Measurements from ENCODE around the gene TRPT1.
A peak's percentile ranks its signal among the peaks of the same experiment; 100 is the strongest.

TRPT1 gene, protein sequence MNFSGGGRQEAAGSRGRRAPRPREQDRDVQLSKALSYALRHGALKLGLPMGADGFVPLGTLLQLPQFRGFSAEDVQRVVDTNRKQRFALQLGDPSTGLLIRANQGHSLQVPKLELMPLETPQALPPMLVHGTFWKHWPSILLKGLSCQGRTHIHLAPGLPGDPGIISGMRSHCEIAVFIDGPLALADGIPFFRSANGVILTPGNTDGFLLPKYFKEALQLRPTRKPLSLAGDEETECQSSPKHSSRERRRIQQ

DNA sequence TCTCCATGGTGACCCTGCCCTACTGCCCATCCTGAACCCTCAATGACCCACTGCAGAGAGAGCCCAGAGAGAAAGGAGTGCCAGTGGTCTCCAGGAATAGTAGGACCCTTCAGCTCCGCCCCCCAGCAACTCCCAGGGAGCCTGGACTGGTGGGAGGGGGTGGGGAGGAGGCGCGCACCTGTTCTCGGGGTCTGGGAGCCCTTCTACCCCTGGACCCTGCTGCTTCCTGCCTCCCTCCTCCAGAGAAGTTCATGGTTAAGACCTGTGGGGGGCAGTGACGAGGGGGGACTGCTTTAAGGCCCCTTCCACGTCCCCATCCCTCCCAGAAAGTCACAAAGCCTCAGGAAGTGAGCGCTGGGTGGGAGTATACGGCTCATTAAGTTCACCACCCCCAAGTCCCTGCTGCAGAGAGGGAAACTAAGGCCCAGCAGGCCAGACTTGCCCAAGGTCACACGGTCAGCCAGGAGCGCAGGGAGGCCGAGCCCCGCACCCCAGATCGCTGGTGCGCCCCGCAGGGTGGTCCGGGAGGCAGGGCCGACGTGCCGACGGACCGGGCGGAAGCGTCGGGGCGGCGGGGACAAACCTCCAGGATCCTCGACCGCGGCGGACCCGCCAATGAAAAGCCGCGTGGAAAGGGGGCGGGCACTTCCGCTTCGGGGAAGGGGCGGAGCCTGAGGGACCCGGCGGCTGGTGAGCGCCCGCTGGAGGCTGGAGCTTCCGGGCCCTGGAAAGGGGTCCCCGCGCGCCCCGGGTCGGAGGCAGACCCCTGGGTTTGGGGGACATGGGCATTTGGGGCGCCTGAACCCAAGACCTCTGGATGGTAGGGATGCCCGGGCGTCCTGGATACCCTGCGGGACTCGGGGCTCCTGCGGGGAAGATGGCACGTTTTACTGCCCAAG, at the start of gene TRPT1, which contains the start of gene NUDT22:
TSS of gene TRPT1 (minus strand) at position 579 of the 899 bp plus-strand sequence. CDS start at position 253, 326 bp downstream.
TSS of gene NUDT22 (plus strand) at position 667 of the 899 bp plus-strand sequence. CDS start 379 bp downstream, outside the sequence.
- DNase-seq = peak; percentile 25

DNA sequence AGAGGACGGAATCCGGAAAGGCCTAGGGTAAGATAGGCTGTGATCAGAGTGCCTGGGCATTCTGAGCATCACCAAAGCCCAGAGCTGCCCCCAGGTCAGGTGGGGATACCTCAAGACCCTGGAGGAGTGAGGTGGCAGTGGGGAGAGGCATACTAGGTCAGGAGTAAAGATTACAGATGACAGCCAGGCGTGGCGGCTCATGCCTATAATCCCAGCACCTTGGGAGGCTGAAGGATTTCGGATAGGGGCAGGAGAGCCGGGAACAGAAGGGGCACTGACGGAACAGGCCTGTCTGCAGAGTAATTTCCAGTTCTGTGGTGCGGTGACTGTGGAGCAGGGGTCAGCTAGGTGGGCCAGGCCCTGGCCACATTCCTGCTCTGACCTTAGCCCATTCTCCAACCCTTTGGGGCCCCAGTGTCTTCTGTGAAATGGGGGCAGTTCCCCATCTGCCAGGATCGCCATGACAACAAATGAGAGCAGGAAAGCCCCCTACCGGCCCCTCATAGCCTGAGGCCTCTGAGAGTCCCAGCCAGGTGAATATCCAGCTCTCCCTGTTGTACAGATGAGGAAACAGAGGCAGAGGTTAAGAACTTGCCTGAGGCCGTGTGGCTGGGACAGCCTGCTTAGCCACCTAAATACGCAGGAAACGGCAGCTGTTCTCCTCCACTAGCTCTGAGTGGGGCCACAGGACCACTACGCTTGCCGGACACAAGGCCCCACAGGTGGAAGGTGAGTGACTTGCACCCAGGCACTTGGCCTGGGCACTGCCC, 49.2 kb upstream of the TRPT1 start:
- no peak for DNase-seq

DNA sequence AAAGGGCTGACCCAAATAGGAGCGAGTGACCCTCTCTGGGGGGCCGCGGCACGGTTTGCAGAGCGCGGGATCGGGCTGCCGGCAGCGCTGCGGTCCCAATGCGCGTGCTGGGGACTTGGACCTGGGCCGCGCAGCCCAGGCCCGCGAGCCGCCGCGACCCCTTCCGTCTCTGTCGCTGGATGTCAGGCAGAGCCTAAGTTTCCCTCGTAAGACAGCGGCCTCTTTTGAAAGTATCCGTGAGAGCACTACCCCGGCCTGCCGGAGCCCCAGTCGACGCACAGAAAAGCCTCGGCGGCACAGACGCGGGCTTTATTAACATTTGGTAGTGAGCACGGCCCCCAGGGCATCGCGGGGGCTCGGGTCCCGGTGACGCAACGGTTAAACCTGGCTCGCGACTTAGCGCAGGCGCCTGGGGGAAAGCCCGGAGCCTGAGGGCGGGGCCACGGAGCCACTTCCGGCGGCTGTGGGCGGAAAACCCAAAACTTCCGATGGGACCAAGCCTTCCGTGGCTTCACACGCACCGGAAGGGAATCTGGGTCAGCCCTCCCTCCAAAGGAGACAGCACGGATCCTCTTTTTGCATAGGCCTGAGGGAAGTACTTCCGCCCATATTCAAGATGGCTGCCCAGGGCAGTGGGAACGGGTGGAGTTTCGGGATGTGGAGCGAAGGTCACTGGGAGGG, 43.7 kb upstream of the TRPT1 start:
- DNase-seq = peak; percentile 98

DNA sequence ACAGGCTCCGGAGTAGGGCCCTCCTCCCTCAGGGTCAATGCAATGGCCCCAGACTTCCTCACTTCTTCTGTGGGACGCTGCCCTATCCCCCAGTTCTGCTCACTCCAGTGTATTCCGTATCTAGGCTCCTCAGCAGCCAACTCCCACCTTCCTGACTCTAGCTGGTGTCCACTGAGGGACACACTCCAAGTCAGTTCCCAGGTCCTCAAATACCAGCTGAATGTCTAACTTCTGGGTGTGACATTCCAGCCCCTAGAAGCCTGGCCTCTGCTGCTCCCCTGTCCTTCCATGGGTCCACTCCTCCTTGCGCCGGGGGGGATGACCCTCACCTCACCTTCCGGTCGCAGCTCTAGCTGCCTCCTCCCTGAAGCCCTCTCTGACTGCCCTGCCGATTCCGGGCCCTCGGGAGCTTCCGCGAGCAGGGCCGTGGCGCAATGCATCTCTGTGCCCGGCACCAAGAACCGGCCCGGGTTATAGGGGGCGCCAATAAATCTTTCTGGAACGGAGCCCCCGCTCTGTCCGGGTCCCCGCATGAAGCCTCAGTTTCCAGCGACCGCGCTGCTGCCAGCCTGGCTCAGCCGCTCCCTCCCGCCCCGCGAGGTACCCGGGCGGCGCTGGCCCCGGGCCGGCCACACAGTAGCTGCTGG, 43.0 kb upstream of the TRPT1 start:
- DNase-seq = no peak

DNA sequence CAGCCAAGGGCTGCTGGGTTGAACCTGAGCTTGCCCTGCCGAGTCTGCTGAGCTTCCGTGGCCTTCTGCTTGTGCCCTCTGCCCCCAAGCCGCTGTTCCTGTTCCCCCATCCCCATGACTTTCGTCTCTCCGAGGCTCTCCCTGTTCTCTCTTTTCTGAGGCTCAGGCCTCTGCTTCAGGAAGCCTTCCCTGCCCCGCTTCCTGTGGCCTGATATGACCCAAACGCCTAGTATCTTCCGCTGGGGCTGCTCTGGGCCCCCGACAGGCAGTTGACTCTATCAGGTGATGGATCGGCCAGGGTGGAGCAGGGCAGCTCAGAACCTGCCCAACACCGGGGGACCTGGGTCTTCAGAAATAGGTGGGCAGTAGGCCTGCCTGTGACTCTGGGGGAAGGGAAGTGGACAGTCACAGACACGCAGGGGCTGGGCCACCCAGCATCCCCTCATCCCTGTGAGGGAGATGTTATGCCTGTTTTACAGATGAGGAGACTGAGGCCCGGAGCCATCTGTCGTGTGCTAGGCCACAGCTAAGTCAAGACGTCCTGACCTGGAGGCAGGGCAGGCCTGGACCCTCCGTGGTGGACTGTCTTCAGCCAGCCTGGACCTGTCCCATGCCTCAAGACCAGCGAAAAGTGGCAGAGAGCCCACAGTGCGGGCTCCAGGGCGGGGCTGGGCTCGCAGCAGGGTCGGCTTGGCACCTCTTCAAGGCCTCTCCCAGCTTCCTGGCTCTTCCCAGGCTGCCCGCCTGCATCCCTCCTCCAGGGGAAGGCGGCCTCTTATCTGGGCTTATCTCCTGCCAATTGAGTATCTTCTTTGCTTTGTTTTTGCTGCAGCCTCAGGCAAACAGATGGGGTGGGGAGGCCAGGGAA, 42.3 kb upstream of the TRPT1 start:
- DNase-seq = no peak

DNA sequence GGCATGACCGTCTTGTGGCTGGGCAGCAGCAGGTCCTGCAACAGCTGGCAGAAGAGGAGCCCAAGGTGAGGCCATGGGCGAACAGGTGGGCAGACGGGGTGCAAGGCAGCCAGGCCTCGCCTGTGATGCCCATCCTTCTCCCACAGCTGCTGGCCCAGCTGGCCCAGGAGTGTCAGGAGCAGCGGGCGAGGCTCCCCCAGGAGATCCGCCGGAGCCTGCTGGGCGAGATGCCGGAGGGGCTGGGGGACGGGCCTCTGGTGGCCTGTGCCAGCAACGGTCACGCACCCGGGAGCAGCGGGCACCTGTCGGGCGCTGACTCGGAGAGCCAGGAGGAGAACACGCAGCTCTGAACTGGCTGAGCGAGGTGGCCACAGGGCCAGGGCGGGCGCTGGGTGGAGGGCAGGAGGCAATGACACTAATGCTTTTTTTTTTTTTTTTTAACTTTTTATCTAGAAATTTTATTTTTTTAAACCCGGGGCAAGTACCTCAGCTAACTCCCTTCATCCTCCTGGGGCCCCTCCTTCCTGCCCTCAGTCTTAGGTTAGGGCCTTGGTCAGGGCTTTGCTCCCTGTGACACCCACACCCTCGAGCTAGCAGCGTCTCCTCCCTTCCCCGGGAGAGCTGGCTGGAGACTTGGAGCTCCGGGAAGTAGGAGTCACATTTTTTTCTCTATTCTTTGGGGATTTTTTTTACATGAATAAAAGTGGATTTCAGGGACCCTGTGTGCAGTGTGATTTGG, 41.4 kb upstream of the TRPT1 start:
- DNase-seq = no peak

DNA sequence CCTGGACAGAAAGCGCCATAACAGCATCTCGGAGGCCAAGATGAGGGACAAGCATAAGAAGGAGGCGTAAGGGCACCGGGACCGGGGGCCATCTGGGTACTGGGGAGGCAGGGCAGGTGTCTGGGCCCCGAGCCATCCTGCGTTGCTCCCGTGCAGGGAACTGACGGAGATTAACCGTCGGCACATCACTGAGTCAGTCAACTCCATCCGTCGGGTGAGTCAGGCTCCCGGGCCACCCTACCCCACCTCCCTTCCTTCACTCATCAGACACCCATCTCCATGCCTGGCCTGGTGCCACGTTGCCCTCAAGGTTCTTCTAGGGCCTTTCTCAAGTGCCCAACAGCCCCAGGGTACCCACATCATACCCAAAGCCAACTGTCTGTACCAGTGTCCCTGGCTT, 40.4 kb upstream of the TRPT1 start:
- no peak for DNase-seq

DNA sequence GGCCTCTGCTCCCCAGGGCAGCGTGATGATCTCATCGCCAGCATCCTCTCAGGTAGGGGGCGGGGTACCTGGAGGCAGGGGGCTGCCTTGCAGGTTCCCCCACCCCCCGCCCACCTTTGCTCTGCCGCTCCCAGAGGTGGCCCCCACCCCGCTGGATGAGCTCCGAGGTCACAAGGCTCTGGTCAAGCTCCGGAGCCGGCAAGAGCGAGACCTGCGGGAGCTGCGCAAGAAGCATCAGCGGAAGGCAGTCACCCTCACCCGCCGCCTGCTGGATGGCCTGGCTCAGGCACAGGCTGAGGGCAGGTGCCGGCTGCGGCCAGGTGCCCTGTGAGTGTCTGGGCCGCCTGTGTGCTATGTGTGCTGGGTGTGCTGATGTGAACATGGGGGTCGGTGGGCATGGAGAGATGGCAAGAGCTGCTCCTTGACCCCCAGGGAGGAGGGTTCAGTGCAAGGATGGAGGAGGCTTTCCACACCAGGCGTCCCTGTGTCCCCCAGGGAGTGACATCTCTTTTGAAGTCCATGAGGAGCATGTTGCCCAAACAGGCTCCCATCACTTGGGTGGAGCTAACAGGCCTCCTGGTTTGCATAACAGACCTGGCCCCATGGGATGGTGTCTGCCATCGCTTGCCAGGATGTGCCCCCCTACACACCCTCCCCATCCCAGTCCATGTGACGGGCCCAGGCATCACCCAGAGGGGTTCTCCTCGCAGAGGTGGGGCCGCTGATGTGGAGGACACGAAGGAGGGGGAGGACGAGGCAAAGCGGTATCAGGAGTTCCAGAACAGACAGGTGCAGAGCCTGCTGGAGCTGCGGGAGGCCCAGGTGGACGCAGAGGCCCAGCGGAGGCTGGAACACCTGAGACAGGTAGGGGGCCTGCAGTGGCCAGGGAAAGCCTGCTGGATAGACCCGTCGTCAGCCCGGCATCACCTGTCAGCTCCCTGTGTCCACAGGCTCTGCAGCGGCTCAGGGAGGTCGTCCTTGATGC, 39.5 kb upstream of the TRPT1 start:
- no peak for DNase-seq

DNA sequence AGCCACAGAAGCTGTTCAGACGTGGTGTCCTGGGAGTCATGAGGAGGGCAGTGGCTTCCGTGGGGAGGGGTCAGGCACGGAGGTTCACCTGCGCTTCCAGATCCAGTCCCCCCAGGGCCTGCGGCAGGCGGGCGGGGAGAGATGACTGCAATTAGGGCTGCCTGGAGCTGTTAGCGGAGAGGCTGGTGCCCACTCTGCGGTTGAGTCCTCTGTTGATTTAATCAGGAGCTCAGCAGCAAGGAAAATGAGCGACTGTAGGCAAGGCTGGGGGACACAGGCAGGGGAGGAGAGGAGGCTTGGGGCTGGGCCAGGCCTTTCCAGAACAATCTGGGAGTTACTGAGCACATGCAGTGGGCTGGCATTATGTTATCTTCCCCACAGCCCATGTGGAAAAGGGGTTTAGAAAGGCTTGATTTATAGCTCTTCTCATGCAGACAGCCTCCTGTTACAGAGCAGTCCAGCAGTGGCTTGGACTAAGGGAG, 38.4 kb upstream of the TRPT1 start:
- no peak for DNase-seq

DNA sequence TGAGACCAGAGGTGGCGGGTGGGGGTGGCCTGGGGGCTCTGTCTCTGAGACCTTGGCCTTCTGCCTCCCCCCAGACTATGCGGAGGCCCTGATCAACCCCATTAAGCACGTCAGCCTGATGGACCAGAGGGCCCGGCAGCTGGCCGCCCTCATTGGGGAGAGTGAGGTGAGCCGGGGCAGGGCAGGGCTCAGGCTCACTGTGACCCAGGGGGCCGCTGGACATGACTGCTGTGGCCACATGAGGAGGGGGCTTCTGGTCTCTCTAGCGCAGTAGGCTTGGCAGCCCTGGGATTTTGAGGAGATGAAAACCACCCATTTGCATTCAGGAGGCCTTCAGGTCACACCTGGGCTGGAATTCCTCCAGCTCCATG, 37.9 kb upstream of the TRPT1 start:
- DNase-seq = no peak

DNA sequence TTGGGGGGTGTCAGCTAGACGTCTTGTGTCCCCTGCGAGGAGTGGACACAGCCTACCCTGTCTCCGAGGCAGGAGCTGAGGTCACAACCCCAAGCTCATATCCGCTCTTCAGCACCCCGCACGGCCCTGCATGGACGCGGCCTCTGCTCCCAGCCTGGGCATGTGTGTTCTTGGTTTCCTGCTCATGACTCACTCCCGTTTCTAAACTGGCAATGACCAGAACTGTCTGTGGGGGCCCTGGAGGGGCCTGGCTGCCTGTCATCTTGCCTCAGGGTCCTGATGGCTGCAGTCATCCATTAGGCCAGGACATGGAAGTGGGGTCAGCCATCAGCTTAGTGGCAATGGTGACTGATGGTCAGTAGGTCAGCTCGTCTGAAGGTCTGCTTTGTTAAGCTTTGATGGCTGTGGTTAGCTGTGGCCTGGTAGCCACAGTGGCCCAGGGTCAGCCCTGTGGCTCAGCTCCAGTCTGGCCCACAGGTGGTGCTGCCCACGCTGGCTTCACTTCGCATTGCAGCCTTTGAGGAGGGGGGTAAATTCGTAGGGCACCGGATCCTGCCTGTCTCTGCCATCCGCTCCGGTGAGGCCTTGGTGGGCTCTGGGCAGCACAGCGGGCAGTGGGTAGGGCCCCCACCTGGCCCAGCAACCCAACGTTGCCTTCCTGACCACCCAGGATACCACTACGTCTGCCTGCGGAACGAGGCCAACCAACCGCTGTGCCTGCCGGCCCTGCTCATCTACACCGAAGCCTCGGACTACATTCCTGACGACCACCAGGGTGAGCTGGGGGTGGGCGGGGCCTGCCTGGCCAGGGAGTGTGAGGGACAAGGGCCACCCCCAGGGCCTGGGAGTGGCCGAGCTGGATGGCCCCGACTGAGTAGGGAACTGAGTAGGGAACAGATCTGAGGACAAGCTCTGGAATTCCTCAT, 37.3 kb upstream of the TRPT1 start:
- DNase-seq = no peak

DNA sequence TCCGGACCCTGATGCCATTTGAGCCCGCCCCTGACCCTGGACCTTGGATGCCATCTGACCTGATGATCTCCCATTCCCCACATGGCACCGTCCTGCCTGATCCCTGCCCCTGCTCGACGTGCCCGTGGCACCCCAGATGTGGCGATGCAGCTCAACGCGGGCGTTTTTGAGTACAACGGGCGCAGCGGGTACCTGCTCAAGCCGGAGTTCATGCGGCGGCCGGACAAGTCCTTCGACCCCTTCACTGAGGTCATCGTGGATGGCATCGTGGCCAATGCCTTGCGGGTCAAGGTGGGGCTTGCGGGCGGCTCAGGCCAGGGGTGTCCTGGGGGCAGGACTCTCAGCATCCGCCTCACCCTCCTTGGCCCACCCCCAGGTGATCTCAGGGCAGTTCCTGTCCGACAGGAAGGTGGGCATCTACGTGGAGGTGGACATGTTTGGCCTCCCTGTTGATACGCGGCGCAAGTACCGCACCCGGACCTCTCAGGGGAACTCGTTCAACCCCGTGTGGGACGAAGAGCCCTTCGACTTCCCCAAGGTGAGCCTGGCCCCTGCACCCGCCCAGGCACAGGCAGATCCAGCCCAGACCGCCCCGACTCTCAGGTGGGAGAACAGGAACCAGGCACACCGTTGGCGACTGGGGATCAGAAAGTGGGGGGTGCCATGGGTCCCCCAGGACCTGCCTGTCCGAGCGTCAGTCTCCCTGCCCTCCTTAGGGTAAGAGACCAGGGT, 36.5 kb upstream of the TRPT1 start:
- no peak for DNase-seq

DNA sequence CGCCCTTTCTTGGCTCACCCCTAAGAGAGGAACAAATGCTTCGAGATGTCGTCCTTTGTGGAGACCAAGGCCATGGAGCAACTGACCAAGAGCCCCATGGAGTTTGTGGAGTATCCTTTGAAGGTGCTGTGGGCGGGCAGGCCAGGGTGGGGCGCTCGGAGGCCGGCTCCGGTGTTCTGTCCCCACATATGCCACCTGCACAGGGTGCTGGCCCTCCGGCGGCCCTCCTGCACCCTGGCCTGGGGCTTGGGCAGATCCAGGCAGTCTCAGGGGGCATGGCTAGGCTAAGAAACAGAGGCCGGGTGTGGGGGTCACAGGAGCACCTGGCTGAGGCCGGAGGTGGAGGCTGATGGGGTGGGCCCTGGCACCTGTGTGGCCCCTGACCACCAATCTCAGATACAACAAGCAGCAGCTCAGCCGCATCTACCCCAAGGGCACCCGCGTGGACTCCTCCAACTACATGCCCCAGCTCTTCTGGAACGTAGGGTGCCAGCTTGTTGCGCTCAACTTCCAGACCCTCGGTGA, 35.6 kb upstream of the TRPT1 start:
- DNase-seq = no peak

DNA sequence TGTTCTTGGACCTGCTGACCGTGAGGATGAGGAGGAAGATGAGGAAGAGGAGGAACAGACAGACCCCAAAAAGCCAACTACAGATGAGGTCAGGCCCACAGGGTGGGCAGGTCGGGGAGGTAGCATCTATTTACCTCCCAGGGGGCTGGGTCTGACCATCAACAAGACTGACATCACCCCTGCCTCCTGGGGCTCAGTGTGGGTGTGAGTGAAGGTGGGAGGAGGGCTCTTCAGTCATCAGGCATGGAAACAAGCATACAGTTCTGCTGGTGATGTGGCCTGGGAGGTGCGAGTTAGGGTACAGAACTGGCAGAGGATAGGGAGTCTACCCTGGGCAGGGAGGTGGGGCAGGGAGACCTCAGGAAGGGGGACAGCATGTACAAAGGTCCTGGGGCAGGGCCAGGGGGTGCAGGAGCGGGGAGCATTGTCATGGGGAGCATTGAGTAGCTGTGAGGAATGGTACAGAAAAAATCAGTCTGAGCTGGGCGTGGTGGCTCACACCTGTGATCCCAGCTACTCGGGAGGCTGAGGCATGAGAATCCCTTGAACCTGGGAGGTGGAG, 34.2 kb upstream of the TRPT1 start:
- DNase-seq = no peak

DNA sequence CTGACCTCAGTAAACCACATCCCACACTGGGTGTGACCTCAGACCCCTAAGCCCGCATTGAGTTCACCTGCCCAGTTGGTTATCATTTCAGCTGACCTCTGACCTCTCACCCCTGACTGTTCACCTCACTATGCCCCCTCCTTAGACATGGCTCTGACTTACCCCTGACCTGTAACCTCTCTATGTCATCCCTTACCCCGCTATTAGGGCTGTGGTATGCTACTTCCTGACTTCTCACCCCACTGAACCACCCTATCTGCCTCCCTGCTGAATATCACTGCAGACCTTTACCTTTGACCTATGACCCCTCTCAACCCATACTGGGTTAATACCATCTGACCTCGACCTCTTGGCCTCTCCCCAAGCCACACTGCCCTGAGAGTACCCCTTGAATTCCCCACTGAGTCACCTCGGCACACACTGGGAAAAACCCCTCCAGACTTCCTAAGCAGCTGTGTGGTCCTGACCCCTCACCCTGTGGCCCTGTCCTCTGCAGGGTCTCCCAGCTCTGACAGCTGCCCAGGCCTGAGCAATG, 33.6 kb upstream of the TRPT1 start:
- no peak for DNase-seq

DNA sequence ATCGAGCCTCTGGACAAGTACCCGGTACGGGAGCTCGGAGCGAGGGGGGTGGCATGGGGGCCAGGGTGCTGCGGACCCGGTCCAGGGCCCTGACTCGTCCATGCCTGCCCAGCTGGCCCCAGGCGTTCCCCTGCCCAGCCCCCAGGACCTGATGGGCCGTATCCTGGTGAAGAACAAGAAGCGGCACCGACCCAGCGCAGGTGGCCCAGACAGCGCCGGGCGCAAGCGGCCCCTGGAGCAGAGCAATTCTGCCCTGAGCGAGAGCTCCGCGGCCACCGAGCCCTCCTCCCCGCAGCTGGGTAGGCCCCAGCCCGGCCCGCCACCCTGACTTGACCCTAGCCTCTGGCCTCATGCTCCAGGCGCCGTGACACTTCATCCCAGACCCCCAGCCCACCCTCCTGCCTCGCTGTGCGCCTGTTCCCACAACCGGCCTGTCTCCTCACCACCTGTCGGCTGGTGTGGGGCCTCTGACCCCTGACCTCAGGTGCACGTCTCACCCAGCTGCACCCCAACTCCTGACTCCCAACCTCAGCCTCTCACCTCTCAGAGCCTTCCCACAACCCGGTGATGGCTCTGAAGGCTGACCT, 33.1 kb upstream of the TRPT1 start:
- no peak for DNase-seq
